A673 (cell line): ENCODE results near the gene CIAO2A.
"Not testable (repeated sequence)": the region's sequence is repeated elsewhere in the genome, so short reads cannot be mapped to it uniquely, and the experiment has no call there.

Experiments used
- EZH2 ChIP-seq: fragments of 200-600 bp; sonication (generic); IDR thresholded peaks from 2 replicates; pipeline ENCODE4 v1.6.1; 2017; ENCODE audit warnings: borderline replicate concordance, low read depth, mild to moderate bottlenecking, mixed read lengths, antibody characterized with exemption, low read length; ENCODE audit not compliant: poor library complexity, severe bottlenecking
- TF ChIP-seq, protein P1 (sequence below): fragments of 300-800, 200-600 bp; sonication (generic); conservative IDR thresholded peaks from 2 replicates; pipeline ENCODE4 v1.5.1; 2017; ENCODE audit warnings: low read depth, mild to moderate bottlenecking, antibody characterized with exemption, low read length, moderate library complexity, mixed read lengths

DNA sequence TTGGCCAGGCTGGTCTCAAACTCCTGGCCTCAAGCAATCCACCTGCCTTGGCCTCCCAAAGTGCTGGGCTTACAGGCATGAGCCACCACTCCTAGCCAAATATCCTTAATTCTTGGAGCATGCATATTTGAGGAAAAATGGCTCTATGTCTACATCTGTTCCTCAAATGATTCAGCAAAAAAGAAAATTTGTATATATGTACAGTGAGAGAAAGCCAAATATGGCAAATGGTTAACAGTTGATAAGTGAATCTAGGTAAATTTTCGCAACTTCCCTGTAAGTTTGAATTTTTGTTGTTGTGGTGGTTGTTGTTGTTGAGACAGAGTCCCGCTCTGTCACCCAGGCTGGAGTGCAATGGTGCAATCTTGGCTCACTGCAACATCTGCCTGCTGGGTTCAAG, 34.5 kb downstream of the CIAO2A start:
- TF ChIP-seq, protein P1, sequence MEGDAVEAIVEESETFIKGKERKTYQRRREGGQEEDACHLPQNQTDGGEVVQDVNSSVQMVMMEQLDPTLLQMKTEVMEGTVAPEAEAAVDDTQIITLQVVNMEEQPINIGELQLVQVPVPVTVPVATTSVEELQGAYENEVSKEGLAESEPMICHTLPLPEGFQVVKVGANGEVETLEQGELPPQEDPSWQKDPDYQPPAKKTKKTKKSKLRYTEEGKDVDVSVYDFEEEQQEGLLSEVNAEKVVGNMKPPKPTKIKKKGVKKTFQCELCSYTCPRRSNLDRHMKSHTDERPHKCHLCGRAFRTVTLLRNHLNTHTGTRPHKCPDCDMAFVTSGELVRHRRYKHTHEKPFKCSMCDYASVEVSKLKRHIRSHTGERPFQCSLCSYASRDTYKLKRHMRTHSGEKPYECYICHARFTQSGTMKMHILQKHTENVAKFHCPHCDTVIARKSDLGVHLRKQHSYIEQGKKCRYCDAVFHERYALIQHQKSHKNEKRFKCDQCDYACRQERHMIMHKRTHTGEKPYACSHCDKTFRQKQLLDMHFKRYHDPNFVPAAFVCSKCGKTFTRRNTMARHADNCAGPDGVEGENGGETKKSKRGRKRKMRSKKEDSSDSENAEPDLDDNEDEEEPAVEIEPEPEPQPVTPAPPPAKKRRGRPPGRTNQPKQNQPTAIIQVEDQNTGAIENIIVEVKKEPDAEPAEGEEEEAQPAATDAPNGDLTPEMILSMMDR = not testable (repeated sequence)
- not testable (repeated sequence) for TF ChIP-seq EZH2
